Gastroesophageal sphincter (tissue), 3 donors: ENCODE data around the gene ZSCAN26.

Experiments
- POLR2A ChIP-seq, 2 donors: fragments of 450-650 bp; IDR thresholded peaks; one replicate each; pipeline ENCODE4 v1.6.1; 2017; ENCODE audit warnings: antibody characterized with exemption in 2 of 2, mild to moderate bottlenecking in 2 of 2, moderate library complexity in 1 of 2
- POLR2AphosphoS5 ChIP-seq: sonication (generic); formaldehyde crosslinking; IDR thresholded peaks from one replicate; pipeline ENCODE4 v1.6.1; 2017; ENCODE audit warnings: antibody characterized with exemption
- TF ChIP-seq, protein P1 (sequence below), 4 experiments: fragments of 200-600 bp in 2 of 4; fragments of 450-650 bp in 2 of 4; sonication (generic) in 1 of 4; IDR thresholded peaks; one replicate each; pipeline ENCODE4 v1.5.1; 2017 to 2019; ENCODE audit warnings: antibody characterized with exemption in 4 of 4, mild to moderate bottlenecking in 2 of 4, moderate library complexity in 2 of 4

GRCh38 chr6:28232785-28233184, 34.2 kb upstream of the ZSCAN26 start:
- TF ChIP-seq, protein P1, sequence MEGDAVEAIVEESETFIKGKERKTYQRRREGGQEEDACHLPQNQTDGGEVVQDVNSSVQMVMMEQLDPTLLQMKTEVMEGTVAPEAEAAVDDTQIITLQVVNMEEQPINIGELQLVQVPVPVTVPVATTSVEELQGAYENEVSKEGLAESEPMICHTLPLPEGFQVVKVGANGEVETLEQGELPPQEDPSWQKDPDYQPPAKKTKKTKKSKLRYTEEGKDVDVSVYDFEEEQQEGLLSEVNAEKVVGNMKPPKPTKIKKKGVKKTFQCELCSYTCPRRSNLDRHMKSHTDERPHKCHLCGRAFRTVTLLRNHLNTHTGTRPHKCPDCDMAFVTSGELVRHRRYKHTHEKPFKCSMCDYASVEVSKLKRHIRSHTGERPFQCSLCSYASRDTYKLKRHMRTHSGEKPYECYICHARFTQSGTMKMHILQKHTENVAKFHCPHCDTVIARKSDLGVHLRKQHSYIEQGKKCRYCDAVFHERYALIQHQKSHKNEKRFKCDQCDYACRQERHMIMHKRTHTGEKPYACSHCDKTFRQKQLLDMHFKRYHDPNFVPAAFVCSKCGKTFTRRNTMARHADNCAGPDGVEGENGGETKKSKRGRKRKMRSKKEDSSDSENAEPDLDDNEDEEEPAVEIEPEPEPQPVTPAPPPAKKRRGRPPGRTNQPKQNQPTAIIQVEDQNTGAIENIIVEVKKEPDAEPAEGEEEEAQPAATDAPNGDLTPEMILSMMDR (IDR thresholded peaks at IDR 0.05) = no peak
- TF ChIP-seq POLR2A (IDR thresholded peaks at IDR 0.05) = no peak
- TF ChIP-seq POLR2AphosphoS5 = no peak
